HEK293 (cell line): Measurements from ENCODE around the gene APOBEC4.

Experiments
- CTCF ChIA-PET: fragments of 350-600 bp; formaldehyde crosslinking; extraction: SDS; loops from one replicate; lab custom pipeline; 2021; ENCODE audit warnings: antibody characterized with exemption; lab: Yijun Ruan, JAX
- POLR2A ChIA-PET: fragments of 300-600 bp; formaldehyde crosslinking; extraction: SDS; loops from one replicate; lab custom pipeline; 2020; ENCODE audit warnings: antibody characterized with exemption, inconsistent platforms; lab: Yijun Ruan, JAX
- H3K27ac ChIP-seq: fragments of 200-500 bp; sonication (Bioruptor generic); 2 replicates; pipeline ENCODE4 v1.5.1; 2014; ENCODE audit warnings: low read depth, low read length, control low read depth, inconsistent platforms; ENCODE audit errors: extremely low read depth
- H3K36me3 ChIP-seq, 2 experiments: fragments of 200-500 bp in 1 of 2; sonication (Bioruptor generic) in 1 of 2; 1 replicate in 1 of 2; 2 replicates in 1 of 2; pipeline ENCODE4 v1.5.1; 2014 to 2017; ENCODE audit warnings: inconsistent platforms in 2 of 2, low read length in 2 of 2; ENCODE audit not compliant: control insufficient read depth in 2 of 2, insufficient read depth in 1 of 2
- H3K4me1 ChIP-seq: fragments of 200-500 bp; sonication (Bioruptor generic); 2 replicates; pipeline ENCODE4 v1.5.1; 2014; ENCODE audit warnings: mild to moderate bottlenecking, low read length, inconsistent platforms; ENCODE audit not compliant: control insufficient read depth, insufficient read depth
- H3K4me3 ChIP-seq: 2 replicates; pipeline ENCODE4 v1.5.1; 2011; ENCODE audit warnings: low read depth, mild to moderate bottlenecking, control low read depth, low read length, moderate library complexity
- H3K9me3 ChIP-seq: fragments of 200-500 bp; sonication (Bioruptor generic); 2 replicates; pipeline ENCODE4 v1.5.1; 2014; ENCODE audit warnings: low read depth, low read length, inconsistent platforms; ENCODE audit not compliant: control insufficient read depth, insufficient read depth
- KLF16 ChIP-seq: fragments of 450-650 bp; formaldehyde crosslinking; IDR thresholded peaks from 2 replicates; pipeline ENCODE4 v1.5.1; 2017; ENCODE audit warnings: missing biosample characterization, missing genetic modification characterization
- MEIS1 ChIP-seq: sonication (generic); formaldehyde crosslinking; IDR thresholded peaks from 2 replicates; pipeline ENCODE4 v1.8.1; 2022; ENCODE audit warnings: missing genetic modification reagents, mild to moderate bottlenecking, borderline replicate concordance
- MZF1 ChIP-seq: fragments of 450-650 bp; formaldehyde crosslinking; IDR thresholded peaks from 2 replicates; pipeline ENCODE4 v1.5.1; 2017; ENCODE audit warnings: missing biosample characterization, missing genetic modification characterization, borderline replicate concordance
- SCRT2 ChIP-seq: fragments of 450-650 bp; formaldehyde crosslinking; IDR thresholded peaks from 2 replicates; pipeline ENCODE4 v1.5.1; 2016; ENCODE audit warnings: missing biosample characterization, missing genetic modification characterization
- SP7 ChIP-seq: fragments of 450-650 bp; formaldehyde crosslinking; IDR thresholded peaks from 2 replicates; pipeline ENCODE4 v1.5.1; 2016; ENCODE audit warnings: missing biosample characterization, missing genetic modification characterization
- ZNF16 ChIP-seq: fragments of 450-650 bp; formaldehyde crosslinking; IDR thresholded peaks from 2 replicates; pipeline ENCODE4 v1.5.1; 2016; ENCODE audit warnings: low read depth, missing biosample characterization, missing genetic modification characterization
- ZNF202 ChIP-seq: fragments of 450-650 bp; formaldehyde crosslinking; IDR thresholded peaks from 2 replicates; pipeline ENCODE4 v1.5.1; 2016; ENCODE audit warnings: missing biosample characterization, missing genetic modification characterization, borderline replicate concordance
- ZNF37A ChIP-seq: fragments of 450-650 bp; IDR thresholded peaks from 2 replicates; pipeline ENCODE4 v1.5.1; 2018; ENCODE audit warnings: missing biosample characterization, missing genetic modification characterization
- ZNF394 ChIP-seq: fragments of 450-650 bp; formaldehyde crosslinking; IDR thresholded peaks from 2 replicates; pipeline ENCODE4 v1.5.1; 2016; ENCODE audit warnings: missing biosample characterization, missing genetic modification characterization, mild to moderate bottlenecking, moderate library complexity, borderline replicate concordance
- ZNF404 ChIP-seq: fragments of 450-650 bp; formaldehyde crosslinking; IDR thresholded peaks from 2 replicates; pipeline ENCODE4 v1.5.1; 2017; ENCODE audit warnings: missing biosample characterization, missing genetic modification characterization
- ZNF529 ChIP-seq: fragments of 450-650 bp; formaldehyde crosslinking; IDR thresholded peaks from 2 replicates; pipeline ENCODE4 v1.5.1; 2017; ENCODE audit warnings: missing genetic modification characterization, missing biosample characterization; ENCODE audit not compliant: insufficient replicate concordance
- ZNF530 ChIP-seq: fragments of 450-650 bp; formaldehyde crosslinking; IDR thresholded peaks from 2 replicates; pipeline ENCODE4 v1.5.1; 2016; ENCODE audit warnings: low read depth, missing biosample characterization, missing genetic modification characterization
- ZNF544 ChIP-seq: fragments of 450-650 bp; formaldehyde crosslinking; IDR thresholded peaks from 2 replicates; pipeline ENCODE4 v1.5.0; 2017; ENCODE audit warnings: missing biosample characterization, missing genetic modification characterization
- ZNF585B ChIP-seq: fragments of 450-650 bp; formaldehyde crosslinking; IDR thresholded peaks from 2 replicates; pipeline ENCODE4 v1.5.1; 2016; ENCODE audit warnings: missing biosample characterization, missing genetic modification characterization
- ZNF664 ChIP-seq: fragments of 450-650 bp; formaldehyde crosslinking; IDR thresholded peaks from 2 replicates; pipeline ENCODE4 v1.5.1; 2016; ENCODE audit warnings: missing biosample characterization, missing genetic modification characterization
- ZNF670 ChIP-seq: fragments of 450-650 bp; formaldehyde crosslinking; IDR thresholded peaks from 2 replicates; pipeline ENCODE4 v1.5.1; 2016; ENCODE audit warnings: missing biosample characterization, missing genetic modification characterization, low read depth
- ZNF701 ChIP-seq: fragments of 450-650 bp; formaldehyde crosslinking; IDR thresholded peaks from 2 replicates; pipeline ENCODE4 v1.5.1; 2016; ENCODE audit warnings: missing biosample characterization, missing genetic modification characterization
- ZSCAN23 ChIP-seq: fragments of 450-650 bp; formaldehyde crosslinking; IDR thresholded peaks from 2 replicates; pipeline ENCODE4 v1.5.1; 2016; ENCODE audit warnings: missing biosample characterization, missing genetic modification characterization
- ZSCAN30 ChIP-seq: fragments of 450-650 bp; IDR thresholded peaks from 2 replicates; pipeline ENCODE4 v1.5.1; 2018; ENCODE audit warnings: missing biosample characterization, mild to moderate bottlenecking, missing genetic modification characterization, moderate library complexity
- ZXDB ChIP-seq: fragments of 450-650 bp; formaldehyde crosslinking; IDR thresholded peaks from 2 replicates; pipeline ENCODE4 v1.5.1; 2016; ENCODE audit warnings: missing biosample characterization, missing genetic modification characterization
- TF ChIP-seq, protein P1 (sequence below): fragments of 450-650 bp; formaldehyde crosslinking; IDR thresholded peaks from 2 replicates; pipeline ENCODE4 v1.5.1; 2017; ENCODE audit warnings: missing biosample characterization, missing genetic modification characterization
- TF ChIP-seq, protein P2 (sequence below): fragments of 450-650 bp; formaldehyde crosslinking; IDR thresholded peaks from 2 replicates; pipeline ENCODE4 v1.5.1; 2017; ENCODE audit warnings: missing biosample characterization, missing genetic modification characterization
- TF ChIP-seq, protein P3 (sequence below): fragments of 450-650 bp; formaldehyde crosslinking; IDR thresholded peaks from 2 replicates; pipeline ENCODE4 v1.5.1; 2016; ENCODE audit warnings: missing biosample characterization, missing genetic modification characterization
- TF ChIP-seq, protein P4 (sequence below): fragments of 450-650 bp; formaldehyde crosslinking; IDR thresholded peaks from 2 replicates; pipeline ENCODE4 v1.5.1; 2017; ENCODE audit warnings: missing biosample characterization, missing genetic modification characterization
- TF ChIP-seq, protein P5 (sequence below): fragments of 450-650 bp; formaldehyde crosslinking; IDR thresholded peaks from 2 replicates; pipeline ENCODE4 v1.5.1; 2016; ENCODE audit warnings: missing biosample characterization, missing genetic modification characterization

The APOBEC4 gene

DNA sequence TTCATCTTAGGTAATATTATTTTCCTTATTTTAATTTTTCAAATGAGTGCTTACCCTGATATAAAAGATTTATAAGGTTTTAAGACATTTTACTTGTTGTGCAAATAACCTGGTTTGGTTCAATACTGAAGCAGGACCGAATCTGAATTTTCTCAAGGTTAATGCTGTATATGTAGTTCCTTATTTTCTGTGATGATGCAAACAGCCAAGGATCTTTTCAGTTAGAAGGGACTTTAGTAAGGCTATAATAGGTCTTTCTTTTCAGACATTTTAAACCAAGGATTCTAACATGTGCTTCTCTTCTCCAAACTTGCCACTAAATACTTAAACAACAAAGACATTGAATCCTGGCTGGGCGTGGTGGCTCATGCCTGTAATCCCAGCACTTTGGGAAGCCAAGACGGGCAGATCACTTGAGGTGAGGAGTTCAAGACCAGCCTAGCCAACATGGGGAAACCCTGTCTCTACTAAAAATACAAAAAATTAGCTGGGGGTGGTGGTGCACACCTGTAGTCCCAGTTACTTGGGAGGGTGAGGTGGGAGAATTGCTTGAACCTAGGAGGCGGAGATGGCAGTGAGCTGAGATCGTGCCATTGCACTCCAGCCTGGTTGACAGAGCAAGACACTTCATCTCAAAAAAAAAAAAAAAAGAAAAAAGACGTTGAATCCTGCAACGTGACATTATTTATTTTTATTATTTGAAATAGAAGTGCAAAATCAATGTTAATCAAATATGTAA lies 14.3 kb downstream of the APOBEC4 start:
- no peak for TF ChIP-seq ZNF394
- TF ChIP-seq ZNF701 (tag by site-specific recombination): no peak
- TF ChIP-seq SCRT2 (tag by site-specific recombination): no peak
- no peak for TF ChIP-seq ZXDB
- no peak for TF ChIP-seq ZSCAN23
- no peak for TF ChIP-seq ZNF16 (tag by site-specific recombination)
- TF ChIP-seq ZNF544: no peak
- no peak for TF ChIP-seq ZNF529
- no peak for TF ChIP-seq ZNF530 (tag by site-specific recombination)
- no peak for TF ChIP-seq ZNF202 (tag by site-specific recombination)
- TF ChIP-seq, protein P1, sequence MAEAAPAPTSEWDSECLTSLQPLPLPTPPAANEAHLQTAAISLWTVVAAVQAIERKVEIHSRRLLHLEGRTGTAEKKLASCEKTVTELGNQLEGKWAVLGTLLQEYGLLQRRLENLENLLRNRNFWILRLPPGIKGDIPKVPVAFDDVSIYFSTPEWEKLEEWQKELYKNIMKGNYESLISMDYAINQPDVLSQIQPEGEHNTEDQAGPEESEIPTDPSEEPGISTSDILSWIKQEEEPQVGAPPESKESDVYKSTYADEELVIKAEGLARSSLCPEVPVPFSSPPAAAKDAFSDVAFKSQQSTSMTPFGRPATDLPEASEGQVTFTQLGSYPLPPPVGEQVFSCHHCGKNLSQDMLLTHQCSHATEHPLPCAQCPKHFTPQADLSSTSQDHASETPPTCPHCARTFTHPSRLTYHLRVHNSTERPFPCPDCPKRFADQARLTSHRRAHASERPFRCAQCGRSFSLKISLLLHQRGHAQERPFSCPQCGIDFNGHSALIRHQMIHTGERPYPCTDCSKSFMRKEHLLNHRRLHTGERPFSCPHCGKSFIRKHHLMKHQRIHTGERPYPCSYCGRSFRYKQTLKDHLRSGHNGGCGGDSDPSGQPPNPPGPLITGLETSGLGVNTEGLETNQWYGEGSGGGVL (tag by site-specific recombination): no peak
- no peak for TF ChIP-seq ZNF670
- TF ChIP-seq ZNF664 (tag by site-specific recombination): no peak
- ChIA-PET POLR2A (interaction anchor here (0.6 kb wide), 1 partner anchor 167 kb away, joined by 4 read pairs; no protein-coding TSS in a partner anchor), CTCF (interaction anchor here (1.2 to 2.2 kb wide), 3 partner anchors 15 to 17 kb away, joined by 3 to 16 read pairs (median 7); no protein-coding TSS in a partner anchor)
- Histone ChIP-seq H3K9me3 (no peaks in the 10 kb centered on the region), H3K4me1 (0 out of 2 replicates have a peak, but pooled peaks cover 4% of the 10 kb centered on the region), H3K27ac (no peak overlapping the region), H3K4me3 (no peak overlapping the region), H3K36me3 (no peaks in the 10 kb centered on the region)

DNA sequence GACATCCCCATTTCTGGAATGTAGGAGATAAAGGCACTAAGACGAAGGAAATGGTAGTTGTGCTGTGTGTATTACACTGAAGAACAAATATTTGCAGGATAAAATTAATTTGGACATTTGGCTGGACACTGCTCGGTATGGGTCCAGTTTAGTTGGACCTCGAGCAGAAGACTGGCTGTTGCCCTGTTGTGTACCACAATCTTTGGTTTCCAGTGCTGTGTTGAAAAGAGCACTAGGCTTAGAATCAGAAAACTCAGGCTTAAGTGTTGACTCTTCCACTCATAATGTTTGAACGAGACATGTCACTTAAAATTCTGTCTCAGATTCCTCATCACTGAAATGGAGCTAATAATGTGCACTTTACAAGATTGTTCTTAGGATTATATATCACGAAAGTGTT lies 16.3 kb downstream of the APOBEC4 start:
- Histone ChIP-seq H3K4me1 (peaks cover 14% of the 10 kb centered on the region; the same call in 1 of the 2 replicates), H3K27ac (no peak overlapping the region), H3K36me3 (peaks cover 0 to 3% of the 10 kb centered on the region in 2 experiments; a peak in 1 of 3 replicates), H3K9me3 (no peaks in the 10 kb centered on the region), H3K4me3 (peak overlapping the region; percentile 96)
- ChIA-PET CTCF (interaction anchor here (0.6 to 2.2 kb wide), 3 partner anchors 19 to 355 kb away, joined by 3 to 16 read pairs (median 3); no protein-coding TSS in a partner anchor), POLR2A (no interaction called here)
- TF ChIP-seq MZF1 (tag by site-specific recombination) (no peak), KLF16 (tag by site-specific recombination) (no peak), ZNF37A (tag by site-specific recombination) (no peak), ZNF585B (tag by site-specific recombination) (no peak), ZSCAN30 (no peak), SP7 (no peak), MEIS1 (CRISPR knock-in tag) (no peak), ZNF404 (no peak)
- TF ChIP-seq, protein P2, sequence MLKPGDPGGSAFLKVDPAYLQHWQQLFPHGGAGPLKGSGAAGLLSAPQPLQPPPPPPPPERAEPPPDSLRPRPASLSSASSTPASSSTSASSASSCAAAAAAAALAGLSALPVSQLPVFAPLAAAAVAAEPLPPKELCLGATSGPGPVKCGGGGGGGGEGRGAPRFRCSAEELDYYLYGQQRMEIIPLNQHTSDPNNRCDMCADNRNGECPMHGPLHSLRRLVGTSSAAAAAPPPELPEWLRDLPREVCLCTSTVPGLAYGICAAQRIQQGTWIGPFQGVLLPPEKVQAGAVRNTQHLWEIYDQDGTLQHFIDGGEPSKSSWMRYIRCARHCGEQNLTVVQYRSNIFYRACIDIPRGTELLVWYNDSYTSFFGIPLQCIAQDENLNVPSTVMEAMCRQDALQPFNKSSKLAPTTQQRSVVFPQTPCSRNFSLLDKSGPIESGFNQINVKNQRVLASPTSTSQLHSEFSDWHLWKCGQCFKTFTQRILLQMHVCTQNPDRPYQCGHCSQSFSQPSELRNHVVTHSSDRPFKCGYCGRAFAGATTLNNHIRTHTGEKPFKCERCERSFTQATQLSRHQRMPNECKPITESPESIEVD (tag by site-specific recombination): no peak
- TF ChIP-seq, protein P3, sequence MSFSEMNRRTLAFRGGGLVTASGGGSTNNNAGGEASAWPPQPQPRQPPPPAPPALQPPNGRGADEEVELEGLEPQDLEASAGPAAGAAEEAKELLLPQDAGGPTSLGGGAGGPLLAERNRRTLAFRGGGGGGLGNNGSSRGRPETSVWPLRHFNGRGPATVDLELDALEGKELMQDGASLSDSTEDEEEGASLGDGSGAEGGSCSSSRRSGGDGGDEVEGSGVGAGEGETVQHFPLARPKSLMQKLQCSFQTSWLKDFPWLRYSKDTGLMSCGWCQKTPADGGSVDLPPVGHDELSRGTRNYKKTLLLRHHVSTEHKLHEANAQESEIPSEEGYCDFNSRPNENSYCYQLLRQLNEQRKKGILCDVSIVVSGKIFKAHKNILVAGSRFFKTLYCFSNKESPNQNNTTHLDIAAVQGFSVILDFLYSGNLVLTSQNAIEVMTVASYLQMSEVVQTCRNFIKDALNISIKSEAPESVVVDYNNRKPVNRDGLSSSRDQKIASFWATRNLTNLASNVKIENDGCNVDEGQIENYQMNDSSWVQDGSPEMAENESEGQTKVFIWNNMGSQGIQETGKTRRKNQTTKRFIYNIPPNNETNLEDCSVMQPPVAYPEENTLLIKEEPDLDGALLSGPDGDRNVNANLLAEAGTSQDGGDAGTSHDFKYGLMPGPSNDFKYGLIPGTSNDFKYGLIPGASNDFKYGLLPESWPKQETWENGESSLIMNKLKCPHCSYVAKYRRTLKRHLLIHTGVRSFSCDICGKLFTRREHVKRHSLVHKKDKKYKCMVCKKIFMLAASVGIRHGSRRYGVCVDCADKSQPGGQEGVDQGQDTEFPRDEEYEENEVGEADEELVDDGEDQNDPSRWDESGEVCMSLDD (tag by site-specific recombination): no peak
- TF ChIP-seq, protein P4, sequence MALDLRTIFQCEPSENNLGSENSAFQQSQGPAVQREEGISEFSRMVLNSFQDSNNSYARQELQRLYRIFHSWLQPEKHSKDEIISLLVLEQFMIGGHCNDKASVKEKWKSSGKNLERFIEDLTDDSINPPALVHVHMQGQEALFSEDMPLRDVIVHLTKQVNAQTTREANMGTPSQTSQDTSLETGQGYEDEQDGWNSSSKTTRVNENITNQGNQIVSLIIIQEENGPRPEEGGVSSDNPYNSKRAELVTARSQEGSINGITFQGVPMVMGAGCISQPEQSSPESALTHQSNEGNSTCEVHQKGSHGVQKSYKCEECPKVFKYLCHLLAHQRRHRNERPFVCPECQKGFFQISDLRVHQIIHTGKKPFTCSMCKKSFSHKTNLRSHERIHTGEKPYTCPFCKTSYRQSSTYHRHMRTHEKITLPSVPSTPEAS (tag by site-specific recombination): no peak
- TF ChIP-seq, protein P5, sequence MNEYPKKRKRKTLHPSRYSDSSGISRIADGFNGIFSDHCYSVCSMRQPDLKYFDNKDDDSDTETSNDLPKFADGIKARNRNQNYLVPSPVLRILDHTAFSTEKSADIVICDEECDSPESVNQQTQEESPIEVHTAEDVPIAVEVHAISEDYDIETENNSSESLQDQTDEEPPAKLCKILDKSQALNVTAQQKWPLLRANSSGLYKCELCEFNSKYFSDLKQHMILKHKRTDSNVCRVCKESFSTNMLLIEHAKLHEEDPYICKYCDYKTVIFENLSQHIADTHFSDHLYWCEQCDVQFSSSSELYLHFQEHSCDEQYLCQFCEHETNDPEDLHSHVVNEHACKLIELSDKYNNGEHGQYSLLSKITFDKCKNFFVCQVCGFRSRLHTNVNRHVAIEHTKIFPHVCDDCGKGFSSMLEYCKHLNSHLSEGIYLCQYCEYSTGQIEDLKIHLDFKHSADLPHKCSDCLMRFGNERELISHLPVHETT: no peak
